DOHH2 (cell line): ENCODE results near the gene OOSP1.

Experiments
- H3F3A ChIP-seq: fragments of 200-600 bp; sonication (generic), shearing (Covaris generic); 2 replicates; pipeline ENCODE4 v1.6.0; 2016; ENCODE audit warnings: antibody characterized with exemption, mild to moderate bottlenecking; ENCODE audit not compliant: control insufficient read depth, insufficient read depth
- H3K27ac ChIP-seq: fragments of 200-600 bp; sonication (generic); 2 replicates; pipeline ENCODE4 v1.5.1; 2014; ENCODE audit warnings: low read depth, mild to moderate bottlenecking, low read length, moderate library complexity
- H3K27me3 ChIP-seq: fragments of 200-600 bp; sonication (generic); 2 replicates; pipeline ENCODE4 v1.6.1; 2014; ENCODE audit warnings: mild to moderate bottlenecking, low read length, mixed read lengths; ENCODE audit not compliant: control insufficient read depth
- H3K36me3 ChIP-seq: fragments of 200-600 bp; sonication (generic); 2 replicates; pipeline ENCODE4 v1.6.1; 2014; ENCODE audit warnings: mild to moderate bottlenecking, low read length, moderate library complexity, mixed read lengths; ENCODE audit not compliant: control insufficient read depth
- H3K4me1 ChIP-seq: fragments of 200-600 bp; sonication (generic); 2 replicates; pipeline ENCODE4 v1.6.1; 2014; ENCODE audit warnings: mild to moderate bottlenecking, low read length, mixed read lengths; ENCODE audit not compliant: control insufficient read depth
- H3K4me2 ChIP-seq: fragments of 200-600 bp; sonication (generic); 2 replicates; pipeline ENCODE4 v1.6.0; 2014; ENCODE audit warnings: mild to moderate bottlenecking, low read length, moderate library complexity
- H3K4me3 ChIP-seq: fragments of 200-600 bp; sonication (generic); 2 replicates; pipeline ENCODE4 v1.5.1; 2014; ENCODE audit warnings: mild to moderate bottlenecking, low read length, mixed read lengths
- H3K79me2 ChIP-seq: fragments of 200-600 bp; sonication (generic); 2 replicates; pipeline ENCODE4 v1.6.1; 2014; ENCODE audit warnings: mild to moderate bottlenecking, low read length, mixed read lengths; ENCODE audit not compliant: control insufficient read depth
- H3K9me2 ChIP-seq: fragments of 200-600 bp; sonication (generic); replicated peaks from 2 replicates; pipeline ENCODE4 v1.6.1; 2014; ENCODE audit warnings: mild to moderate bottlenecking, low read length, mixed read lengths; ENCODE audit not compliant: control insufficient read depth
- H3K9me3 ChIP-seq: fragments of 200-600 bp; sonication (generic); 2 replicates; pipeline ENCODE4 v1.6.1; 2014; ENCODE audit warnings: antibody characterized with exemption, low read length, mixed read lengths; ENCODE audit not compliant: control insufficient read depth, insufficient read depth
- H4K20me1 ChIP-seq: fragments of 200-600 bp; sonication (generic); 2 replicates; pipeline ENCODE4 v1.6.0; 2014; ENCODE audit warnings: low read depth, mild to moderate bottlenecking, antibody characterized with exemption, low read length, moderate library complexity; ENCODE audit not compliant: control insufficient read depth, insufficient read depth
- EZH2phosphoT487 ChIP-seq: fragments of 200-600 bp; sonication (generic); IDR thresholded peaks from 2 replicates; pipeline ENCODE4 v1.6.1; 2017; ENCODE audit warnings: borderline replicate concordance, mild to moderate bottlenecking, antibody characterized with exemption, low read length, moderate library complexity, mixed read lengths
- TF ChIP-seq, protein P1 (sequence below): fragments of 200-600 bp; sonication (generic); IDR thresholded peaks from one replicate; pipeline ENCODE4 v1.5.1; 2014; ENCODE audit warnings: antibody characterized with exemption, mild to moderate bottlenecking, low read depth, low read length; ENCODE audit not compliant: poor library complexity, severe bottlenecking

The OOSP1 gene

DNA sequence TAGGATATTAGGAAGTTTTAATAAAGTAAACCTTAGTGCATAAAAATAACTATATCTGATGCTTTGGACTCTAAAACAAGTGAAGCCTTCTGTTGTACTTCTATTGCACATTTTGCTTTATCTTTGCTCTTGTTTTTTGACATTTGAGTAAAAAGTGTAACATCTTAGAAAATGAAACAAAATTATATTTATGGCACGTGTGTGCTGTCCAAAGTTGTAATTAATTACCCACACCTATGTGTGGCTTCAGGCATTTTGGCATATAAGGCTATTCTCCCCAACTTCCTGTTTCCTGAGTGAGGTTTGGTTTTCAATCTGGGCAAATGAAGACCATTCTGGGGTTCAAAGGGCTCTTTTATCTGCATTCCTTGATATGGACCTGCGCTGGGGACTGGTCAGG lies at the start of gene OOSP1:
Gene OOSP1 (plus strand): TSS at position 301 of the 400 bp plus-strand sequence. CDS start 23 bp downstream, at position 324.
- Histone ChIP-seq H3K4me1 (no peaks in the 10 kb centered on the region), H4K20me1 (no peaks in the 10 kb centered on the region), H3F3A (no peaks in the 10 kb centered on the region), H3K79me2 (no peaks in the 10 kb centered on the region), H3K36me3 (no peaks in the 10 kb centered on the region), H3K9me2 (no peaks in the 10 kb centered on the region), H3K4me3 (no peak within 1 kb of the TSS), H3K4me2 (no peak within 1 kb of the TSS), H3K27me3 (no peaks in the 10 kb centered on the region), H3K27ac (no peak within 1 kb of the TSS), H3K9me3 (no peaks in the 10 kb centered on the region)
- TF ChIP-seq EZH2phosphoT487: no peak
- TF ChIP-seq, protein P1, sequence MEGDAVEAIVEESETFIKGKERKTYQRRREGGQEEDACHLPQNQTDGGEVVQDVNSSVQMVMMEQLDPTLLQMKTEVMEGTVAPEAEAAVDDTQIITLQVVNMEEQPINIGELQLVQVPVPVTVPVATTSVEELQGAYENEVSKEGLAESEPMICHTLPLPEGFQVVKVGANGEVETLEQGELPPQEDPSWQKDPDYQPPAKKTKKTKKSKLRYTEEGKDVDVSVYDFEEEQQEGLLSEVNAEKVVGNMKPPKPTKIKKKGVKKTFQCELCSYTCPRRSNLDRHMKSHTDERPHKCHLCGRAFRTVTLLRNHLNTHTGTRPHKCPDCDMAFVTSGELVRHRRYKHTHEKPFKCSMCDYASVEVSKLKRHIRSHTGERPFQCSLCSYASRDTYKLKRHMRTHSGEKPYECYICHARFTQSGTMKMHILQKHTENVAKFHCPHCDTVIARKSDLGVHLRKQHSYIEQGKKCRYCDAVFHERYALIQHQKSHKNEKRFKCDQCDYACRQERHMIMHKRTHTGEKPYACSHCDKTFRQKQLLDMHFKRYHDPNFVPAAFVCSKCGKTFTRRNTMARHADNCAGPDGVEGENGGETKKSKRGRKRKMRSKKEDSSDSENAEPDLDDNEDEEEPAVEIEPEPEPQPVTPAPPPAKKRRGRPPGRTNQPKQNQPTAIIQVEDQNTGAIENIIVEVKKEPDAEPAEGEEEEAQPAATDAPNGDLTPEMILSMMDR: no peak

DNA sequence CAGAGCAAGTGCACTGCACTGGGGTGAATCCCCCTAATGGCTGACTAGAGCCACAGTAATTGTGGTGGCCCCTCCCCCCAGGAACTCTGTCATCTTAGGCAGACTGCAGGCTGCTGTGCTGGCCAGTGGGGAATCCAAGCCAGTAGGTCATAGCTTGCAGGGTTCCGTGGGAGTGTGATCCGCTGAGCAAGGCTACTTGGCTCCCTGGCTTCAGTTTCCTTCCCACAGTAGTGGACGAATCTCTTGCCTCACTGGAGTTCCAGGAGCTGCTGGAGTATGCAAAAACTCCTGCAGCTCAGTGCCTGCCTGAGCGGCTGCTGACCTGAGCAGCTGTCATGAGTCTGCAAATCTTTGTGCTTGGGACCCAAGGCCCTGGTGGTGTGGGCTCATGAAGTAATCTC lies 46.5 kb upstream of the OOSP1 start:
- no peaks in the 10 kb centered on the region for H3K79me2 ChIP-seq
- TF ChIP-seq, protein P1: no peak
- no peak for TF ChIP-seq EZH2phosphoT487
- H3K27me3 ChIP-seq: no peaks in the 10 kb centered on the region
- no peaks in the 10 kb centered on the region for H3K4me1 ChIP-seq
- H3K4me2 ChIP-seq: no peak overlapping the region
- H3K9me3 ChIP-seq: no peaks in the 10 kb centered on the region
- no peaks in the 10 kb centered on the region for H3K36me3 ChIP-seq
- H4K20me1 ChIP-seq: no peaks in the 10 kb centered on the region
- no peak overlapping the region for H3K27ac ChIP-seq
- no peak overlapping the region for H3K4me3 ChIP-seq
- no peaks in the 10 kb centered on the region for H3K9me2 ChIP-seq
- H3F3A ChIP-seq: no peaks in the 10 kb centered on the region

DNA sequence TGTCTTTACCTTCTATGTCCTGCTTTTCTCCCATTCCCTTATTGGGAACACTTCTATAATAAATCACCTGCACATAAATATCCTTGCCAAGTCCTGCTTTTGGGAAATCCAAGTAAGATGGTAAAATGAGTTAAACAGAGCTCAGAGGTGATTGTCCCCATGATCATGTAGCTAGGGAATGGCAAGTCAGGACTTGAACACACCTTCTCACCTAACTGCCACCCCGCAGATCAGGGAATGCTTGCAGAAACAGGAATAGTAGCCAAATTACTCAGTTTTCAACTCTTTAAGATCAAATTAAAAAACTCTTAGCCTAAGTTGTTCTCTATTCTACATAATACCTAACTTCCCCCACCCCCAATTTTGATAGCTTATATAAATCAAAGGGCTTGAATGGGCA lies 43.6 kb upstream of the OOSP1 start:
- Histone ChIP-seq H3K27ac (no peak overlapping the region), H3K9me2 (no peaks in the 10 kb centered on the region), H3K4me2 (no peak overlapping the region), H3F3A (no peaks in the 10 kb centered on the region), H3K9me3 (no peaks in the 10 kb centered on the region), H3K36me3 (no peaks in the 10 kb centered on the region), H3K79me2 (no peaks in the 10 kb centered on the region), H4K20me1 (no peaks in the 10 kb centered on the region), H3K4me3 (no peak overlapping the region), H3K4me1 (no peaks in the 10 kb centered on the region), H3K27me3 (no peaks in the 10 kb centered on the region)
- no peak for TF ChIP-seq EZH2phosphoT487
- TF ChIP-seq, protein P1: no peak

DNA sequence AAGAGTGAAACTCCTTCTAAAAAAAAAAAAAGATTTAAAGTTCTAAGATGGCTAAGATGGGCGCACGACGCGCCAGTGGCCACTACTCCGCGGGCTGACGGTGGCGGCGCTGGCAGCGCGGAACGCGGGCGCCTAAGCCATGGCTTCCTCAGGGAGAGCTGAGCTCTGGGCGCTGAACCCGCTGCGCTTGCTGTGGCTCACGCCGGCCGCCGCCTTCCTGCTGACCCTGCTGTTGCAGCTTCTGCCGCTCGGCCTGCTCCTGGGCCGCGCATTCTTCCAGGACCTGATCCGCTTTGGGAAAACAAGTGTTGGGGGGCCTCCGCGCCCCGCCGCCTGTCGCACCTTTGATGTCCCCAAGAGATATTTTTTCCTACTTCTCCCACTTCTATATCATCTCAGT lies 40.2 kb upstream of the OOSP1 start:
- Histone ChIP-seq H3K79me2 (no peaks in the 10 kb centered on the region), H3K27me3 (no peaks in the 10 kb centered on the region), H3K4me2 (no peak overlapping the region), H3K4me1 (no peaks in the 10 kb centered on the region), H3K27ac (no peak overlapping the region), H4K20me1 (no peaks in the 10 kb centered on the region), H3K9me3 (no peaks in the 10 kb centered on the region), H3K9me2 (no peaks in the 10 kb centered on the region), H3K4me3 (no peak overlapping the region), H3K36me3 (no peaks in the 10 kb centered on the region), H3F3A (no peaks in the 10 kb centered on the region)
- TF ChIP-seq EZH2phosphoT487: no peak
- TF ChIP-seq, protein P1: no peak
